Stimulated activated CD4-positive, alpha-beta T cell treated with anti-CD3 and anti-CD28 coated beads, TNF-alpha, amount 100 ng/mL, for 48 hours (primary cell): Measurements from ENCODE around the gene GALNTL6.
"Not testable (repeated sequence)": the region's sequence is repeated elsewhere in the genome, so short reads cannot be mapped to it uniquely, and the experiment has no call there.

Source experiments
- DNase-seq, 3 donors: peaks; one replicate each; pipeline ENCODE4 v3.0.0-alpha.2; 2020; ENCODE audit warnings: low read depth in 3 of 3

Gene GALNTL6

DNA sequence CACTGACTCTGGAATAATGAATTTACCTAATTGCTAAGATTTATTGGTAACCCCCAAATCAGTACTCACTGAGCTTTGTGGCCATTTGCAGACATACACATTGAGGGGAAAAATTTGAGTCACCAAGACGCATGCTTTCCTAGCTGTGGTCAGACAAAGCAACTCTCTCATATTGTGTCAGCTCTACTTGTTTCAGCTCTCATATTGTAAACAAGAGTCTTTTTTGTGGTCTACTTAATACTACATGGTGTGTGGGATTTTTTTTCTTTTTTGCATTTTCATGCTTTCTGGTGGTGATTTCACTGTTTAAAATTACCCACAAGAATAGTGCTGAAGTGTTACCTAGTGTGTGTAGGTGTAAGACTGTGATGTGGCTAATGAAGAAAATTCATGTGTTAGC lies 927.2 kb downstream of the GALNTL6 start:
- DNase-seq = no peak

DNA sequence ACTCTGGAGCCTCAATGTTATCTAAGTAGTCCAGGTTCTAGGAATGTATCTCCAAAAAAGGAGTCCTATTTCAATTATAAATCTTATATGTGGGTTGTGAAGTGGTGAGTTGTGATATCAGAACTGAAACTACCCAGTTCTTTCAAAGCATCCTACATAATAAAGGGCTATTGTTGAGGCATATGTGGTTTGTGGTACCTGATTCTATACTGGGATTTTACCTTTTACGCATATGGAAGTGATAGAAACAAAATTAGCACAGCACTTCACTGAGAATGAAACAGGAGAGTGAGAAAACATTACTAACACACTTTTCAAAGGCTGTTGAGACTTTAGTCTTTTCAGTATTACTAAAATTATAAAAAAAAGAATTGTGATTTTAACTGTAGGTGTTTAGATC lies 937.7 kb downstream of the GALNTL6 start:
- DNase-seq = no peak

DNA sequence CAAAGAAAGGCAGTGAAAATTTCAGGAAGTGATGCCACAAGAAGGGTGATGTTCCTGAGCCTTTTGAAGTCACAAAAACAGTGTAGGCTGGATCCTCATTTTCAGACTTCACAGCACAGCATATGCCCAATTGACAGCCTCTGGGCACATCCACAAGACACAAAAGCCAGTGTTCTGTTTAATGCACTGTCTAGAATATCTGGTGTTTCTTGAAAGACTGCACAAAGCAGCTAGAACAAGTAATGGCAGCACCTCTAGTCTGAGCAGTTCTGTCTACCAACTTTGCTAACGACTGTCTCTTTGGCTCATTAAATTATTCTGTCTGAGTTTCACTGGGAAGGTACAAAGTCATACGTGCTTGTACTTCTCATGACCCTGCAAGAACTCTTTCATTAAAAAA lies 938.3 kb downstream of the GALNTL6 start:
- DNase-seq = no peak

DNA sequence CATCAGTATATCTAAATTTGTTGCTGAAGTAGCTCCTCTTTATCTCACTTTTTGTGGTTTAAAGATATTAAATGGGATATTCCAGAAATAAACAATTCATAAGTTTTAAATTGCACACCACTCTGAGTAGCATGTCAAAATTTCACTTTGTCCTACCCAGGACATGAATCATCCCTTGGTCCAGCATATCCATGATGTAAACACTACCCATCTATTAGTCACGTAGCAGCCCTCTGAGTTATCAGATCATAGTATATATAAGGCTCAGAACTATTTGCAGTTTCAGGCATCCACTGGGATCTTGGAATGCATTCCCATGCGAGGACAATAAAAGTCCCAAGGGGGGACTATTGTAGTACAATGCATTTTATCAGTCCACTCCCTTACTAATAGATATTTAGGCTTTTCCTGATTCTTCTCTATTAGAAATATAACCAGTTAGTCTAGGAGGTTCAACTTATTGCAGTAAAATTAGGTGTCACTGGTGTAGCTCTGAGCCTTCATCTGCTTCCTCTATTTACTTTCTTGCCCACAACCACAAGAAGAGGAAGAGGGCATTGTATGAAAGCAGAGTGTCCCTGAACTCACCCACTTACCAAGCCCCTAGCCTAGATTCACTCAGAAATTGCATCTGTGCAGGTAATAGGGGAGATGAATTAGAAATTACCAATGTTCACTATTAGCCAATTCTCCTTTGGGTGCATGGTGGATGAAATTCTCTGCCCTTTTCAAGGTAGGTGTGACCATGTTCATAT lies 945.6 kb downstream of the GALNTL6 start:
- no peak for DNase-seq

DNA sequence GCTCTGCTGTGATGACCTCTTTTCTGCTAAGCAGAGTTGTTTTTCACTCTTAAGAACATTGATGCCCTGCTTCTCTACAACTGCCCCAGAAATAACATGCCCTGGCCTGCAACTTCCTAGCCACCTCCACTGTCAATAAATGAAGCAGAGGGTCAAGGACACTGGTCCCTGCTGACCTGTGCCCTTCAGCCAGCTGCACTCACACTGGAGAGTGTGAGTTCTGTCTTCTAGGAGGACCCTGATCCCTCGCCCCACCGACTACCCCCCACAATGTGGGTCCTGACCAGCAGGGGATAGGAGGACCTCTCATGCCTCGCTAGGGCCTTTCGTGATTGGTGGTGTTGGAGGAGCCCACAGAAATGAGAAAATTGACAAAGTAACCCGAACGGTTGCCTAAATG lies 947.3 kb downstream of the GALNTL6 start:
- no peak for DNase-seq

DNA sequence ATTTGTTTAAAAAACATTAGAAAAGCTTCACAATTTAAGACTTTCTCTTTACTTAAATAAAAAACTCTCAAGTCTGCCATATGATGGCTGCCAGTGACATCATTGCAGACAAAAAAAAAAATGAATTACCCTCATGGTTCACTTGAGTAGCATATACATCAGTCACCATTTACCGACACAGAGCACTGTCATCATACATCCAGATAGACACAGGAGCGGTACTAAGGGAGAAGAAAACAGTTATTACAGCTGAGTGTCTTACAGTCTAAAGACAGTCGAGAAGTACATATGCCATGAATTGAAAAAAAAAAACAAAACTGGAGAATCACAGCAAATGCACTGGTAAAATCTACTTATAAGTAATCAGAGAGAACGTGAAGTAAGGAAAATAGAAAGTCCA lies 949.7 kb downstream of the GALNTL6 start:
- DNase-seq = no peak

DNA sequence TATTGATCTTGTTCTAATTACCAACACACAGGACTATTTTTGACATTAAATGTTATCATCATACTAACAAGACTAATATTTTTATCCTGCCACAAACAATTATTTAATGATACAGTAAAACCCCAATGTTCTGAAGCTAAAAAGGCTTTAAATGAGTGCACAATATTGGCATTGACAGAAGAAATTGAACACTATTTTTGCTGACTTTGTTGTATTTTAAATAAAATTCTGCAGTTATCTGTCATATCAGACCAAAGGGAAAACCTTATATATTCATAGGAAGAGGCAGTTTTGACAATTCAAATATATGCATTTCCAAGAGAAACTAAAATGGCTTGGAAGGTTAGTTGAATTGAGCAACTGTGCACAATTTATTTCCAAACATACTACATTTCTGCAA lies 957.6 kb downstream of the GALNTL6 start:
- DNase-seq = no peak

DNA sequence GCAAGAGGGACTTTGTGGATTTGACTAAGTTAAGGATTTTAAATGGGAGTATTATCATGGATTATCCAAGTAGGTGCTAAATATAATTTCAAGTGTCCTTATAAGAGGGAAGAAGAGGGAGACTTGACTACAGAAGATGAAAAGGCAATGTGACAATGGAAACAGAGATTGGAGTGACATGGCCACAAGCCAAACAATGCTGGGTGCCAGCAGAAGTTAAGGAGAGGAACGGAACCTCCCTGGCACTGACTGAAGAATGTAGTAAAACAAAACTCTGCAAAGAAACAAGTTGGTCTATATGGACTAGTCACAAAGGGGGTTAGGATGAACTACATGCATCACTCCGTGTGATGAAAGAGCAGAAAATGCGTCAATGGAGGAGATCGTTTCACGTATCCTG lies 959.6 kb downstream of the GALNTL6 start:
- DNase-seq = no peak

DNA sequence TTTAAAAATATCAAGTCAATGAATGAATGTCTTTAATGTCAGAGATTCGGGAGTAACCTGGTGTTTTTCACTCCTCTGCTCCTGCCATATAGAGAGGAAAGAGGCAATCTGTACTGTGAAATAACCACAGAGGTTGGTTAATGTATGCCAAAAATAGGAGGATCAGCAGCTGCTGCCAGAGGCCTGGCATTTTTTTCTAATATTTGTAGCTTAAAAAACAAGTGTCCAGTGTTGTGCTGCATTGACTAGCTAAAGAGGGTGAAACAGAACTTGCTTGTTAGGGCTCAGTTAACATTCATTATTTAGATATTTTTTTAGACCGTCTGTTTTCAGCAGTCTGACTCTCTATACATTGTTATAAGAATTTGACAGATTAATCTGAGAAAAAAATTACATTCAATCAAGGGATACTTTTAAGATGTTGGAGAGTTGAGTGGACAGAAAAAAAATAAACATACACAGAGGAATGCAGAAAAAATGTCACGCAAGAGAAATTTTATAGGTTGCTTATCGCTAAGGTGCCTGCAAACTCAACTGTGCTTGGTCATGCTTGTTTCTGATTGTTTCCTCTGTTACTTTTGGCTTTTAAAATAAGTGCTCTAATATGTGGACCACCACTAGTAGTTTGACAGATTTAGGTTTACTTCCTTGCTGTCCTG lies 963.1 kb downstream of the GALNTL6 start:
- DNase-seq = no peak

DNA sequence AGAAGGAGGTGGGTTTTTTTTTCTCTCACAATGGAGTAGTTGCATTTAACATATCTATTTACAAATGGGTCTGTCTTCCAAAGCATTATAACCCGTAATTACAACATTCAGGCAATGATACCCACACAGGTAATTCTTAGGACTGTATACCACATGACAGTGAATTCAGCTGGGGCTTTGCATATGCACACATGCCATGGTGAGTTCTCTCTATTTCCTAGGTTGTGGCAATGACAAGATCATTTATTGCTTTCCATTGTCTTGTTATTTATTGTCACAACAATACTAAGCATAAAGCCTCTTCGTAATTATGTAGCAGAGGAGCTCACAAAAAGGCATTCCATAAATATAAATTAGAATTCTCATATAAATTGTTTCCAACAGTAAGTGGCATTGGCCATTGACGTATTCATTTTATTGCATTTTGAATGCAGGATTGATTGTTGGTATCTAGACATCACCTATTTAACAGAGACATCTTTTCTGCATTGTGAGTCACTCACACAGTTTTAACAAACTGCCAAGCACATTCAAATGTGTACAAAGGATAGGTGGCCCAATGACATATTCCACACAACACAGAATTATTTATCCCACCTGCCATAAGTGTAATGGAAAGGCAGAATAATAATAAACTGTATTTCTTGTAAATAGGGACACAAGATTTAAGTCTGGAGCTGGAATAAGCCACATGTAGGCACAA lies 964.7 kb downstream of the GALNTL6 start:
- DNase-seq = no peak

DNA sequence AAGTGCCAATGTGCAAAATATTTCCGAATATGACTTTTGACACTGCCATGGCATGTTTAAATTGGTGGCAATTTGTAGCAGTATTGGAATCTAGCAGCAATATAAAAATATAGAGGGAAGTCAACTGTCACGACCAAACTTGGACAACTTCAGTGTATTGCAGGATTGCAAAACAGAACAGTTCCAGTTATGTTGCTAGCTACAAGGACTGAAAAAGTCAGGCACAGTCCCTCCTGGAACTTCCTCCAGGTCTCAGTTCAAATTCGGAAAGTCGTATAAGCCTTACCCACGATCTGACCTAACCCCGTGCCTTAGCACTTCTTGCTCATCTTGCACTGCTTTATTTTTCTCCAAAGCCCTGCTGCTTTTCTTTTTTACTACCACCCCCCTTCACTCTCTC lies 965.4 kb downstream of the GALNTL6 start:
- DNase-seq = no peak

DNA sequence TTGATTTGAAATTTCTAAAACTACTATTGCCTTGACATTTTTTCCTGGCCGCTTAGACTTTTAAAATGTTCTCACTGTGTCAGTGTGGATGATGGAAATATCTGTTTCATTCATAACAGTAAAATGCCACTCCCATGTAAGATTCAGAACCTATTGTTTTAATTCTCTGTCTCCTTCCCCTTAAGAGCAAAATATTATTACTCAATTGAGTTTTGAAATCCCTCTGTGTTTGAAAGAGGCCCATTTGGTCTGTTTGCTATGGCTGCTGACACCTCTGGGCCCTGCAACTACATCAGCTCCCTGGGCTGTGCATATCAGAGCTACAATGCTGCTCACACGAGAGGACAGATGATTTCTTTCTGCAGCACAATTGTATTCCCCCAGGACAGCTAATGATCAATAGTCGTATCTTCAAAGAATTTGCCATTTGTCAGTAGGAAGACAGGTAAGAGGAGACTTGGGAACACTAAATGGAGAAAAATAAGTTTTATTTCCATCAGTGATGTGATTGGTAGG lies 967.4 kb downstream of the GALNTL6 start:
- DNase-seq = no peak

DNA sequence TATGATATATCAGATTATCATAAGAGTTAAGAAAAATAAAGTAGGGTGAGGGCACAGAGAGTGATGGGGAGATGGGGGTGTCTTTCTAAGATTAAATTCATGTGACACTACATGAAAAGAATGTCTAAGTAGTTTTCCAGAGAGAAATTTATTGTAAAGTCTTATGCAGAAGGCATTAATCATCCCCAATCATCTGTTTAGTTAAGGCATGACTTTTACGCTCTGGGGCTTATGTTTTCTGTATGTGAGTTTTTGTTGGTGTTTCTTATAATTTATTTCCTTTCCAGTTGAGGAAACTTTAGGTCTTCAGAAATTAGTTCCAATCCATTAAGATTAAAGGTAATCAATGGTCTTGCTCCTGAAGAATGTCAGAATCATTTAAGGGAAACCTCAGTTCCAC lies 972.4 kb downstream of the GALNTL6 start:
- no peak for DNase-seq

DNA sequence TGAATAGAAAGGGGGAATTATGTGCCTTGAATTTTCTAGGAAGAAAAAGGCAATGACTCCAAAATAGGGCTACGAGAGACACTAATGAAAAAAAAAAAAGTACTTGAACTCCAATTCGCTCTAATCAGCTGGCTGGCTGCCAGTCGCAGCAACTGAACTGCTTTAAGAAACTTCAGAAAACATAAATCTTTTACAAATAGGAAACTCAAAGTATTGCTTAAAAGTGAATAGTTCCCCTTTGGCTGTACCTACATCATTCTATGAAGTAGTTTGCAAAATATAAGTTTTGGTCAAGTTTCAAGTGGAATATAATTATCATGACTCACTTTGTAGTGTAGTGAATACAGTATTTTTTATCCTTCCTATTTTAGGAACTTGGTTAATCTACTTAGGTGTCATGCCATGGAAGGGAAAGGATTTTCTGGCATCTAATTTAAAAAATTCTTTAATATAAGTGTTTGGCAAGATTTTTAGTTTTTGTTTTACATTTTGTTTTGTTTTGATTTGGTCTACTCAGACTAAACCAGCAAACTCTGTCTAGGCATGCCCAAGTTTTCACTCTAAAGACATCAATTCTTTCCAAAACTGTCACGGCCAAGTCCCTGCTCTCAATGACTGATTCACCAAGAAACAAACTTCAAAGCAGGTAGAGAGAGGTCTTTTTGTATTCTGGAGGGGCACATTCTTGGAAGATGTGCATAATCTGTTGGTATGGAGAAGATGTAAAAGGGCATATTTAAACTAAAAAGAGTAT lies 973.0 kb downstream of the GALNTL6 start:
- no peak for DNase-seq

DNA sequence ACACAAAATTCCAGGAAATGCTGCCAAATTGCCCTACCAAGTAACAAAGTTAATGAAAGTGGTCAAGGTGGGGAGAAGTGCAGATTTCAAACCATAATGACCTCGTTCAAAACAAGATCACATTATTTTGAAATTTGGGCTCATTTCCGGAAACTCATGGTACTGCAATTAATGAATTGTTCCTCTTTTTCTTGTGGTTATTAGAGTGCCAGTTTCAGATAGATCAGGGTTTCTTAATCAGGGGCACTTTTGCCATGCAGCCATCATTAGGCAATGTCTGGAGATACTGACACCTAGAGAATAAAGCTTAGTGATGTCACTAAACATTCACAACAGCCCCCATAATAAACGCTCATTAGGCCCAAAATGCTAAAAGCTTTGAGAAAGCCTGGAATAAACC lies 973.9 kb downstream of the GALNTL6 start:
- DNase-seq = no peak

DNA sequence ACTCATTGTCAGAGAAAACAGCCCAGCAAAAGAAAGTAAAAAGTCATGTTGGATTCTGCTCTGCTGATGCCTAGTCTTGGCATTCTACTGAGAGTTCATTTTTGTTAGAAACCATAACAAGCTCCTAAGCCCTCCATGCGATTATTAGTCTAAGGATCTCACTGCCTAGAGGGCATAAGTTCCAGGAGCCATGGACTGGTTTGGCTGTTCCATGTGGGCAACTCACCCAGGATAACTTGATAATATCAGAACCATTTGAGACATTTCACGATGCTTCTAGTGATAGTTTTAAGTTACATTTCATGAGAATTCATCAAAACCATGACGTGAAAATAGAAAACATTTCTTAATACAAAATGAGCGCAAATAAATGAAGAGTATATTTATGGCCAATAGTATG lies 978.6 kb downstream of the GALNTL6 start:
- DNase-seq = no peak

DNA sequence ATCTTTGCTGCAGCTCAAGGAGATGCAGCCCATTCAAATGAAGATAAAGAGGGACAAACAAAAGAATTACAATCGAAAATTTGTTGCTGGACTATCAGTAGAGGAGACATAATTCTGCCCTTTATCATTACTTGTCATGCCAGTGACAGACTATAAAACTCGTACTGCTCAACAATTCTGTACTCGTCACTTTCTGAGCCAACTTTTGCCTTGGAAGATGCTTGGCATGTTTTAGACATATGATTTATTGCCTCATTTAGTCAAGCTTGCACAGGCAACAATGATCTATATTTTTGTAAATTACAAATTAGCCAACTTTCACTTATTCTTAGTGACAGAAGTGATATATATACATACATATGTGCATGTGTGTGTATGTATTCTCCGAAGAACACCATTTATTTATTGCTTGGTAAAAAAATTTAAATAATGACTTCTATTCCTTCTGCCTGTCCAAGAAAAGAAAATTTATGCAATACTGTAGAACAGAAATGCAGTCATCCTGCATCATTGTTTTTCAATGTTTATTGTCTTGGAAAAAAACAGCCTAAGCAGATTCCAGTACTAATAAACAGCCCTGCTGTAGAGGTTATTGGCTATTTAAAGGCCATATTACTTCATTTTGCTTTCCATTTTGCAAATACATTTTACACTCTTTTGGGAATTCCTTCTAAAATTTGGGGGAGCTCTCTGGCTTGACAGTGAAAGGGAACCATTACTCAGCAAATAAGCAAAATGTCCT lies 980.5 kb downstream of the GALNTL6 start:
- no peak for DNase-seq

DNA sequence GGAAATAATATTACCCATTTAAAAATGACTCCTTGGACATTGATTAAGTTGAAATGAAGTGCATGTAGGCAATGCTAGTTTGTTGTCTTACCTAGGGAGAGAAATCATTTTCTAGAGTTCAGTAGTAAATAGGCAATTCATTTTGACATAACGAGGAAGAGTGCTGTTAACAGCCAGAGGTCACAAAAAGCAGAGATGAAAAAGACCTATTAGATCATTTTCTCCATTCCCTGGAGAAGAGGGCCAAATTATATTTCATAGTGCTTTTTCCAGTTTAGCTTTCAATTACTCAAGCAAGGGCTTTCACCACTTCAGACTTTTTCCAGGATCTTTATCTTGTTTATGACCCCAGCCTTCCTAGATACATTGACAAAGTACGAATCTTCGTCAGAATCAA lies 981.1 kb downstream of the GALNTL6 start:
- DNase-seq = no peak

DNA sequence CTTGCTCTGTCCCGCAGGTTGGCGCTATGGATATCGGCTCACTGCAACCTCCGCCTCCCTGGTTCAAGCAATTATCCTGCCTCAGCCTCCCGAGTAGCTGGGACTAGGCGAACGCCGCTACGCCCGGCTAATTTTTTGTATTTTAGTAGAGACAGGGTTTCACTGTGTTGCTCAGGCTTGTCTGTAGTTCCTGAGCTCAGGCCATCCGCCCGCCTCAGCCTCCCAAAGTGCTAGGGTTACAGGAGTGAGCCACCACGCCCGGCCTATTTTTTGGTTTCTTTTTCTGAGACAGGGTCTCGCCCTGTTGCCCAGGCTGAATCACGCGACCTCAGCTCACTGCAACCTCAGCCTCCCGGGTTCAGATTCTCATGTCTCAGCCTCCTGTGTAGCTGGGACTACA lies 984.1 kb downstream of the GALNTL6 start:
- DNase-seq = not testable (repeated sequence)

DNA sequence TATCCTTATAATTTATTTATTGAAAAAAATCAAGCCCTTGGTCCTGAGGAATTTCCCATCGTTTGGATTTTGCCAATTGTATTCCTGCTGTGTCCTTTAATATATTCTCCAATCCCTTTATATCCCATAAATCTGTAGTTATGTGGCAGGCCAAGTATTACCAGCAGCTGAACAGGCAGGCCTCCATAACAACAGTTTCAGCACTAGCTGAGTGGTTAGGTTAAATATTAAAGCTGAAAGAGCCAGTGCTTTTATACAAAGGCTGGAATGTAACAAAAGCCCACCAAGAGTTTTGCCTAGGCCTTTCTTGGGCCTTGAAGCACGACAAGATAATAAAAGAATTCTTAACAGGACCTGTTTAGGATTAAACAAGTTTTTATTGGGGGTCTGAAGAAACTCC lies 988.8 kb downstream of the GALNTL6 start:
- DNase-seq = no peak

DNA sequence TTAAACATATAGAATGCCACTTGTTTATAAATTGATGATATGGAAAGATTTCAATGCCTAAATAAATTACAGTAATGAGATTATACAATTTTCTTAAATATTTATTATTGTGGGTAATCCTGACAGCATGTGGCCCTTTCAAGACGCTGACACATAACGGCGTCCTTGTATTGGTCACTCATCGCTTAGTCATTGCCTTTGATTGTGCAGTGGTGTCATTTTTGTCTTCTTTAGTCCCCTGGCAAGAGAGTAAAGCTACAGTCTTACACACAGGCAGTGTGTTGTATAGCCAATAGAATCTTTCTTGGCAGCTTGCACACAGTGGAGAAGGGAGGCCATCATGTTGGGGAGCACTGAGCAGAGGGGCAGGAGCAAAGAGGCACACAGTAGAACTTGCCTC lies 993.6 kb downstream of the GALNTL6 start:
- no peak for DNase-seq
